ENCODE data around the gene DDX3X.

The DDX3X gene

GRCh38 chrX:41327341-41327740 is 6.6 kb upstream of the DDX3X start:
- H3K27me3 ChIP-seq (ENCODE audit: insufficient read depth, low read length) = no peaks in the 10 kb centered on the region
- no peak overlapping the region for H3K27ac ChIP-seq (ENCODE audit: low read depth, low read length)
- no peaks in the 10 kb centered on the region for H3K79me2 ChIP-seq (ENCODE audit: control insufficient read depth, insufficient read depth, low read length, unreplicated experiment)
- H3K4me1 ChIP-seq (ENCODE audit: control insufficient read depth, insufficient read depth, low read length, unreplicated experiment) = peaks cover 17% of the 10 kb centered on the region
- no peak overlapping the region for H3K4me3 ChIP-seq (ENCODE audit: low read depth, low read length)
- no peaks in the 10 kb centered on the region for H3K36me3 ChIP-seq (ENCODE audit: insufficient read depth, low read length)
- no peak overlapping the region for H2AFZ ChIP-seq (ENCODE audit: low read length, unreplicated experiment)

GRCh38 chrX:41329101-41329500 is 4.9 kb upstream of the DDX3X start:
- no peak overlapping the region for H3K27ac ChIP-seq (ENCODE audit: low read depth, low read length)
- H3K4me3 ChIP-seq (ENCODE audit: low read depth, low read length) = no peak overlapping the region
- H2AFZ ChIP-seq (ENCODE audit: low read length, unreplicated experiment) = no peak overlapping the region
- H3K27me3 ChIP-seq (ENCODE audit: insufficient read depth, low read length) = no peaks in the 10 kb centered on the region
- H3K4me1 ChIP-seq (ENCODE audit: control insufficient read depth, insufficient read depth, low read length, unreplicated experiment) = peaks cover 17% of the 10 kb centered on the region
- no peaks in the 10 kb centered on the region for H3K36me3 ChIP-seq (ENCODE audit: insufficient read depth, low read length)
- H3K79me2 ChIP-seq (ENCODE audit: control insufficient read depth, insufficient read depth, low read length, unreplicated experiment) = peaks cover under 1% of the 10 kb centered on the region

GRCh38 chrX:41332005-41332404 is 2.0 kb upstream of the DDX3X start:
- H3K4me3 ChIP-seq (ENCODE audit: low read depth, low read length) = peak overlapping the region; percentile 92
- H3K4me1 ChIP-seq (ENCODE audit: control insufficient read depth, insufficient read depth, low read length, unreplicated experiment) = peaks cover 17% of the 10 kb centered on the region
- H3K36me3 ChIP-seq (ENCODE audit: insufficient read depth, low read length) = peaks cover 15% of the 10 kb centered on the region; the same call in 1 of the 2 replicates
- H3K27ac ChIP-seq (ENCODE audit: low read depth, low read length) = peak overlapping the region; percentile 97
- peak overlapping the region; percentile 89 for H2AFZ ChIP-seq (ENCODE audit: low read length, unreplicated experiment)
- no peaks in the 10 kb centered on the region for H3K27me3 ChIP-seq (ENCODE audit: insufficient read depth, low read length)
- H3K79me2 ChIP-seq (ENCODE audit: control insufficient read depth, insufficient read depth, low read length, unreplicated experiment) = peaks cover 29% of the 10 kb centered on the region

- Histone ChIP-seq H3K79me2 (ENCODE audit: control insufficient read depth, insufficient read depth, low read length, unreplicated experiment) (peaks cover 34% of the 10 kb centered on the region), H3K27ac (ENCODE audit: low read depth, low read length) (peak overlapping the region; percentile 97), H3K4me1 (ENCODE audit: control insufficient read depth, insufficient read depth, low read length, unreplicated experiment) (peaks cover 17% of the 10 kb centered on the region), H3K36me3 (ENCODE audit: insufficient read depth, low read length) (peaks cover 17% of the 10 kb centered on the region; the same call in 1 of the 2 replicates), H2AFZ (ENCODE audit: low read length, unreplicated experiment) (no peak overlapping the region), H3K4me3 (ENCODE audit: low read depth, low read length) (peak overlapping the region; percentile 92), H3K27me3 (ENCODE audit: insufficient read depth, low read length) (no peaks in the 10 kb centered on the region)
Observed at GRCh38 chrX:41332408-41333002, 1.5 kb upstream of the DDX3X start.

- H3K4me3 ChIP-seq (ENCODE audit: low read depth, low read length) = peak overlapping the region; percentile 92
- peak overlapping the region; percentile 36 for H2AFZ ChIP-seq (ENCODE audit: low read length, unreplicated experiment)
- H3K4me1 ChIP-seq (ENCODE audit: control insufficient read depth, insufficient read depth, low read length, unreplicated experiment) = peaks cover 22% of the 10 kb centered on the region
- H3K36me3 ChIP-seq (ENCODE audit: insufficient read depth, low read length) = peaks cover 19% of the 10 kb centered on the region
- H3K27ac ChIP-seq (ENCODE audit: low read depth, low read length) = peak overlapping the region; percentile 97
- no peaks in the 10 kb centered on the region for H3K27me3 ChIP-seq (ENCODE audit: insufficient read depth, low read length)
- H3K79me2 ChIP-seq (ENCODE audit: control insufficient read depth, insufficient read depth, low read length, unreplicated experiment) = peaks cover 41% of the 10 kb centered on the region
Observed at GRCh38 chrX:41333003-41333743, 789 bp upstream of the DDX3X start.

- Histone ChIP-seq H3K36me3 (ENCODE audit: insufficient read depth, low read length) (peaks cover 30% of the 10 kb centered on the region), H2AFZ (ENCODE audit: low read length, unreplicated experiment) (no peak overlapping the region), H3K4me1 (ENCODE audit: control insufficient read depth, insufficient read depth, low read length, unreplicated experiment) (peaks cover 26% of the 10 kb centered on the region), H3K27me3 (ENCODE audit: insufficient read depth, low read length) (no peaks in the 10 kb centered on the region), H3K79me2 (ENCODE audit: control insufficient read depth, insufficient read depth, low read length, unreplicated experiment) (peaks cover 55% of the 10 kb centered on the region), H3K4me3 (ENCODE audit: low read depth, low read length) (peak overlapping the region; percentile 92), H3K27ac (ENCODE audit: low read depth, low read length) (peak overlapping the region; percentile 97)
Observed at GRCh38 chrX:41334363-41335197, 618 bp downstream of the DDX3X start.

GRCh38 chrX:41335198-41335957 is 1.4 kb downstream of the DDX3X start:
- Histone ChIP-seq H3K27me3 (ENCODE audit: insufficient read depth, low read length) (no peaks in the 10 kb centered on the region), H3K36me3 (ENCODE audit: insufficient read depth, low read length) (peaks cover 31% of the 10 kb centered on the region), H3K79me2 (ENCODE audit: control insufficient read depth, insufficient read depth, low read length, unreplicated experiment) (peaks cover 63% of the 10 kb centered on the region), H3K4me3 (ENCODE audit: low read depth, low read length) (peak overlapping the region; percentile 92), H3K27ac (ENCODE audit: low read depth, low read length) (peak overlapping the region; percentile 97), H2AFZ (ENCODE audit: low read length, unreplicated experiment) (no peak overlapping the region), H3K4me1 (ENCODE audit: control insufficient read depth, insufficient read depth, low read length, unreplicated experiment) (peaks cover 25% of the 10 kb centered on the region)

GRCh38 chrX:41335958-41336331 is 2.0 kb downstream of the DDX3X start:
- Histone ChIP-seq H3K27me3 (ENCODE audit: insufficient read depth, low read length) (no peaks in the 10 kb centered on the region), H2AFZ (ENCODE audit: low read length, unreplicated experiment) (no peak overlapping the region), H3K4me1 (ENCODE audit: control insufficient read depth, insufficient read depth, low read length, unreplicated experiment) (peaks cover 25% of the 10 kb centered on the region), H3K36me3 (ENCODE audit: insufficient read depth, low read length) (peaks cover 36% of the 10 kb centered on the region), H3K79me2 (ENCODE audit: control insufficient read depth, insufficient read depth, low read length, unreplicated experiment) (peaks cover 68% of the 10 kb centered on the region), H3K4me3 (ENCODE audit: low read depth, low read length) (peak overlapping the region; percentile 92), H3K27ac (ENCODE audit: low read depth, low read length) (peak overlapping the region; percentile 97)

GRCh38 chrX:41336447-41336846 is 2.5 kb downstream of the DDX3X start:
- Histone ChIP-seq H2AFZ (ENCODE audit: low read length, unreplicated experiment) (no peak overlapping the region), H3K4me1 (ENCODE audit: control insufficient read depth, insufficient read depth, low read length, unreplicated experiment) (peaks cover 21% of the 10 kb centered on the region), H3K27ac (ENCODE audit: low read depth, low read length) (no peak overlapping the region), H3K79me2 (ENCODE audit: control insufficient read depth, insufficient read depth, low read length, unreplicated experiment) (peaks cover 69% of the 10 kb centered on the region), H3K36me3 (ENCODE audit: insufficient read depth, low read length) (peaks cover 37% of the 10 kb centered on the region), H3K4me3 (ENCODE audit: low read depth, low read length) (peak overlapping the region; percentile 92), H3K27me3 (ENCODE audit: insufficient read depth, low read length) (no peaks in the 10 kb centered on the region)

- H3K4me1 ChIP-seq (ENCODE audit: control insufficient read depth, insufficient read depth, low read length, unreplicated experiment) = peaks cover 17% of the 10 kb centered on the region
- H3K79me2 ChIP-seq (ENCODE audit: control insufficient read depth, insufficient read depth, low read length, unreplicated experiment) = peaks cover 75% of the 10 kb centered on the region
- H2AFZ ChIP-seq (ENCODE audit: low read length, unreplicated experiment) = no peak overlapping the region
- no peaks in the 10 kb centered on the region for H3K27me3 ChIP-seq (ENCODE audit: insufficient read depth, low read length)
- H3K36me3 ChIP-seq (ENCODE audit: insufficient read depth, low read length) = peaks cover 44% of the 10 kb centered on the region
- no peak overlapping the region for H3K27ac ChIP-seq (ENCODE audit: low read depth, low read length)
- H3K4me3 ChIP-seq (ENCODE audit: low read depth, low read length) = peak overlapping the region; percentile 92
Observed at GRCh38 chrX:41337140-41337539, 3.2 kb downstream of the DDX3X start.

Data from ACC112 (cell line).